Transverse colon (tissue), 4 donors: Measurements from ENCODE around the gene CPEB3. TPM values are rescaled to one million over a fixed set of nuclear protein-coding genes. Genes with fewer than 3 reads are reported as not detected.
A peak's percentile ranks its signal among the peaks of the same experiment; 100 is the strongest.

Source experiments
- DNase-seq: peaks from one replicate; pipeline ENCODE4 v3.0.0-alpha.2; 2019
- H3K27ac ChIP-seq, 4 donors: fragments of 200-600 bp; sonication (generic); 2 replicates each; pipeline ENCODE4 v1.5.1; 2016 to 2018; ENCODE audit warnings: inconsistent platforms in 4 of 4
- H3K27me3 ChIP-seq: fragments of 200-600 bp; sonication (generic); 2 replicates; pipeline ENCODE4 v1.5.1; 2017; ENCODE audit warnings: inconsistent platforms
- H3K36me3 ChIP-seq, 4 donors: fragments of 200-600 bp; sonication (generic); 2 replicates each; pipeline ENCODE4 v1.5.1; 2017 to 2019; ENCODE audit warnings: inconsistent platforms in 4 of 4
- H3K4me1 ChIP-seq, 4 donors: fragments of 200-600 bp; sonication (generic); 2 replicates each; pipeline ENCODE4 v1.5.1; 2017 to 2020; ENCODE audit warnings: inconsistent platforms in 4 of 4
- H3K4me3 ChIP-seq, 4 donors: fragments of 200-600 bp; sonication (generic); 1 replicate in 1 of 4; 2 replicates in 3 of 4; pipeline versions ENCODE4 v1.5.1 to v1.6.1; 2017 to 2019; ENCODE audit warnings: inconsistent platforms in 4 of 4
- H3K9me3 ChIP-seq, 2 donors: fragments of 200-600 bp; sonication (generic); 2 replicates each; pipeline ENCODE4 v1.5.1; 2017 to 2019; ENCODE audit warnings: inconsistent platforms in 2 of 2
- EP300 ChIP-seq: sonication (generic); formaldehyde crosslinking; IDR thresholded peaks from one replicate; pipeline ENCODE4 v1.6.1; 2017; ENCODE audit warnings: antibody characterized with exemption, low read depth
- POLR2A ChIP-seq: fragments of 450-650 bp; IDR thresholded peaks from one replicate; pipeline ENCODE4 v1.6.1; 2016; ENCODE audit warnings: antibody characterized with exemption, mild to moderate bottlenecking, moderate library complexity
- POLR2AphosphoS5 ChIP-seq, 3 donors: sonication (generic); formaldehyde crosslinking; IDR thresholded peaks; one replicate each; pipeline ENCODE4 v1.6.1; 2016; ENCODE audit warnings: antibody characterized with exemption in 3 of 3
- WGBS, 2 donors: methylation state at CpG; one replicate each; pipeline ENCODE4 v1.1.5; 2018; ENCODE audit warnings: low coverage in 1 of 2; 5-methylcytosine and 5-hydroxymethylcytosine counted together
- in situ Hi-C, 4 donors: fragments of 200-750 bp; cut with MboI; loops; one replicate each; pipeline versions ENCODE4 v1.15.0 to v1.15.1; 2017; ENCODE audit warnings: low sequenced_read_pairs in 3 of 4, low pct_ligation_motif_present in 1 of 4, low pct_unique_long_range_greater_than_20kb in 1 of 4
- intact Hi-C: fragments of 100-400 bp; cut with DNase I; formaldehyde crosslinking; loops from one replicate; pipeline ENCODE4 v1.15.1; 2023; ENCODE audit warnings: low total_unique reads
- total RNA-seq, 4 donors: library from RNA; depleted of rRNA; stranded (reverse); fragments of >200 nt; gene quantifications; one replicate each; pipeline ENCODE4 v1.1.0, GENCODE V29; 2016
- TF ChIP-seq, protein P1 (sequence below), 5 experiments: fragments of 200-600 bp in 3 of 5; fragments of 450-650 bp in 2 of 5; sonication (generic) in 3 of 5; IDR thresholded peaks; 1 replicate in 2 of 5; 2 replicates in 3 of 5; pipeline ENCODE4 v1.5.1; 2016 to 2017; ENCODE audit warnings: antibody characterized with exemption in 5 of 5, inconsistent platforms in 3 of 5, mild to moderate bottlenecking in 2 of 5, moderate library complexity in 1 of 5

CPEB3 gene
- total RNA-seq, 4 donors from 2014 or later = 10.9 to 24.3 (median 13.1) TPM

DNA sequence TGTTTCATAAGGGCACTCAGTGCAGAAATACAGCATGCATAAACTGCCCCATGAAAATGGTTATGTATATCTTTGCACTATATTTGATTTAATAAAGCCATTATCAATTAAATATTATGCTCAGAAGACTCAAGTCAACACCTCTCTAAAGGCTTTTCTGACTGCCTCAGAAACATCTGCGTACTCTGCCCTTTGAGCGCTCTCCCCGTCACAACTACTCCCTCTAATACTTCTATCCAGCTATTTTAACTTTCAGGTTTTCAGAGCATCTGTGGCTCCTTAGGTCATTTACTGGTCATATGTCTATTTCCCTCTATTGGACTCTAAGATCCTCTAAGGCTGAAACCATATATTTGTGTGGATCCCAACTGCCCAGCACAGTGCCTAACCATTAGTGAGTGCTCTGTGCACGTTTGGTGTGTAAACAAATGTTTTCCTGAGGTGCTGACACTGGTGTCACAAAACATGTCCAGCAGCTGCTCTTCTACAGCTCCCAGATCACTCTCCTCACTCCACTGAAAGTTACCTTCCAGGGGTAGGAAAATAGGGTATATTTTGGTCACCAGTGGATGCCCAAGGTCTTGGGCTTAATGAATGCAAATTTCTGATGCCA, 188.2 kb downstream of the CPEB3 start:
- Histone ChIP-seq H3K9me3 (no peaks in the 10 kb centered on the region), H3K27me3 (no peaks in the 10 kb centered on the region), H3K4me3 (no peak overlapping the region), H3K27ac (no peak overlapping the region), H3K36me3 (no peaks in the 10 kb centered on the region), H3K4me1 (peaks cover 0 to 18% (median 3%) of the 10 kb centered on the region in 4 donors)
- no peak for TF ChIP-seq EP300
- TF ChIP-seq, protein P1, sequence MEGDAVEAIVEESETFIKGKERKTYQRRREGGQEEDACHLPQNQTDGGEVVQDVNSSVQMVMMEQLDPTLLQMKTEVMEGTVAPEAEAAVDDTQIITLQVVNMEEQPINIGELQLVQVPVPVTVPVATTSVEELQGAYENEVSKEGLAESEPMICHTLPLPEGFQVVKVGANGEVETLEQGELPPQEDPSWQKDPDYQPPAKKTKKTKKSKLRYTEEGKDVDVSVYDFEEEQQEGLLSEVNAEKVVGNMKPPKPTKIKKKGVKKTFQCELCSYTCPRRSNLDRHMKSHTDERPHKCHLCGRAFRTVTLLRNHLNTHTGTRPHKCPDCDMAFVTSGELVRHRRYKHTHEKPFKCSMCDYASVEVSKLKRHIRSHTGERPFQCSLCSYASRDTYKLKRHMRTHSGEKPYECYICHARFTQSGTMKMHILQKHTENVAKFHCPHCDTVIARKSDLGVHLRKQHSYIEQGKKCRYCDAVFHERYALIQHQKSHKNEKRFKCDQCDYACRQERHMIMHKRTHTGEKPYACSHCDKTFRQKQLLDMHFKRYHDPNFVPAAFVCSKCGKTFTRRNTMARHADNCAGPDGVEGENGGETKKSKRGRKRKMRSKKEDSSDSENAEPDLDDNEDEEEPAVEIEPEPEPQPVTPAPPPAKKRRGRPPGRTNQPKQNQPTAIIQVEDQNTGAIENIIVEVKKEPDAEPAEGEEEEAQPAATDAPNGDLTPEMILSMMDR (IDR thresholded peaks at IDR 0.05) = no peak
- TF ChIP-seq POLR2A = no peak
- TF ChIP-seq POLR2AphosphoS5 (IDR thresholded peaks at IDR 0.05) = no peak
- in situ Hi-C loops (no loop called here), intact Hi-C loops (no loop called here)
- DNase-seq = no peak
- WGBS, 2 donors = 75 to 95% methylated on average over 3 to 4 of the region's 4 CpGs

DNA sequence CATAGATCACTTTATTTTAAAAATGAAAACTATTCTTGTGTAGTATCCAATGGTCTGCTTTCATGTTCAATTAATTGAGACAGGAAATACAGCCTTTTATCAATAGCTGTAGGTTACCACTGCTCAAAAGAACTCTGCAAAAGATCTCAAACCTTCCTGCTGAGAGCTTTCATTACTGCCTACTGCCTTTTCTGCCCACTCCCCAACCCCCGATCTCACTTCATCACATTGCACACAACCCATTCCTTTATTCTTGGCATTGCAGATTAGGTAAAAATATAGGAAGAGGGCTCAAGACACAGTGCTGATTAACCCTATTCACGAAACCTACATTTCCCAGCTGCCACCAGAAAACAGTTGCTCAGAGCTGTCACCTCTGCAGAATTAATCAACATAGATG, 195.9 kb downstream of the CPEB3 start:
- no peak for DNase-seq
- no peak overlapping the region for H3K27ac ChIP-seq
- H3K9me3 ChIP-seq = no peaks in the 10 kb centered on the region
- H3K27me3 ChIP-seq = no peaks in the 10 kb centered on the region
- intact Hi-C loops (no loop called here), in situ Hi-C loops (no loop called here)
- no peaks in the 10 kb centered on the region for H3K4me1 ChIP-seq
- no peaks in the 10 kb centered on the region for H3K36me3 ChIP-seq
- H3K4me3 ChIP-seq = no peak overlapping the region
- 97 to 100% methylated on average over 2 of the region's 2 CpGs for WGBS, 2 donors
- TF ChIP-seq, protein P1 (IDR thresholded peaks at IDR 0.05) = no peak
- TF ChIP-seq EP300 = no peak
- TF ChIP-seq POLR2A = no peak
- no peak for TF ChIP-seq POLR2AphosphoS5 (IDR thresholded peaks at IDR 0.05)

DNA sequence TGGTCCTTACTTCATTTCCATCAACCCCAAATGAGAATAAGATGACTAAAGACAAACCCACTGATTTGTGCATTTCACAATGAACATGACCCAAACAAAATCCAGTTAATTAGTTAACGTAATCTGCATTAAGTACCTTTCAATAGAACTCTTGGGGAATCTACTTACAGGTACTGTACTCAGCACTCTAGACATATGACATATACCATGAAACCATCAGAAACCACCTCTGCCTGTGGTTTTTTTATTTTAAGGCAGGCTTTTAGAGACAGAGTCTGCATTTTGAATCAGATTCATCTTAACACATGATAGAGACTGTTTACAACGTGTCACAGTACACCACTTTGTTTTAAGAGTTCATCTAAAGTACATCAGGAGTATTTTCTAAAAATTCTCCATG, 198.9 kb downstream of the CPEB3 start:
- no peak overlapping the region for H3K27ac ChIP-seq
- no peaks in the 10 kb centered on the region for H3K9me3 ChIP-seq
- intact Hi-C loops (no loop called here), in situ Hi-C loops (no loop called here)
- H3K27me3 ChIP-seq = no peaks in the 10 kb centered on the region
- H3K4me3 ChIP-seq = no peak overlapping the region
- 62 to 71% methylated on average over 2 of the region's 2 CpGs for WGBS, 2 donors
- TF ChIP-seq POLR2A (no peak), EP300 (no peak), POLR2AphosphoS5 (IDR thresholded peaks at IDR 0.05) (no peak)
- TF ChIP-seq, protein P1 (IDR thresholded peaks at IDR 0.05) = no peak
- no peak for DNase-seq
- no peaks in the 10 kb centered on the region for H3K36me3 ChIP-seq
- no peaks in the 10 kb centered on the region for H3K4me1 ChIP-seq

DNA sequence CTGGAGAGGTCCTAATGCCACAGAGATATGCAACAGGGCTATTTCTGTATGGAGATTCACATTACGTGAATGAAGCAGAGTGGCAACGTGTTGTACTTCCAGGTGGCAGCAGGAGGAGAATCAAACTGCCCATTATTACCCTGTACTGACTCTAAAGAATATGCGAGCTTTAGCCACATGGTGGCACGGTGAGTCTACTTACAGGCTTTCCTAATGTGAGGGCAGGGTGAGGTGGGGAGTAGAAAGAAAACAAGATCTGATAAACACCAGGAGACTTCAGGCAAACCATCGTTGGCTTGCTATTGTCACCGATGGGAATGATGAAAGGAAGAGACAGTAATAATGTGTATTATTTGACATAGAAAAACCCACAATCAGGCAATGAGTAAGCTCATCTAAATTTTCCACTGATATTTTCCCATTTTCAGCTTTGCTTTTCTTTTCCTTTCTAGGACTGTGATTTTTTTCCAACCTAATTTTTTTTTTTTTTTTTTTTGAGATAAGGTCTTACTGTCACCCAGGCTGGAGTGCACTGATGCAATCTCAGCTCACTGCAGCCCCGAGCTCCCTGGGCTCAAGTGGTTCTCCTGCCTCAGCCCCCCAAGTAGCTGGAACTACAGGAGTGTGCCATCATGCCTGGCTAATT, 203.0 kb downstream of the CPEB3 start:
- intact Hi-C loops = loop anchor here (5.0 to 10.0 kb wide), 2 partner anchors 207 to 344 kb away; partner anchors contain the start of genes CPEB3 and MARCHF5
- DNase-seq = peak; percentile 69
- Histone ChIP-seq H3K9me3 (no peaks in the 10 kb centered on the region), H3K4me1 (peaks cover 0 to 3% (median 0%) of the 10 kb centered on the region in 4 donors), H3K36me3 (no peaks in the 10 kb centered on the region), H3K27ac (no peak overlapping the region), H3K27me3 (no peaks in the 10 kb centered on the region), H3K4me3 (no peak overlapping the region)
- 13 to 18% methylated on average over 7 of the region's 7 CpGs for WGBS, 2 donors
- in situ Hi-C loops = loop anchor here (10.0 kb wide), 3 partner anchors 197 to 347 kb away; partner anchors contain the start of genes CPEB3 (in 1 of the 4) and MARCHF5 (in 1 of the 4)
- TF ChIP-seq, protein P1 (IDR thresholded peaks at IDR 0.05) = peak; percentile 68 to 93 (median 69)
- TF ChIP-seq POLR2A = no peak
- no peak for TF ChIP-seq EP300
- no peak for TF ChIP-seq POLR2AphosphoS5 (IDR thresholded peaks at IDR 0.05)
